AG09319 (cell line): ENCODE results near the gene ISL2.

Source experiments
- DNase-seq: peaks from one replicate; pipeline ENCODE4 v3.0.0-alpha.2; 2010; ENCODE audit warnings: low read depth; ENCODE audit errors: extremely low read depth
- TF ChIP-seq, protein P1 (sequence below): IDR thresholded peaks from 2 replicates; pipeline ENCODE4 v1.5.1; 2011; ENCODE audit warnings: low read depth, mild to moderate bottlenecking, inconsistent platforms, low read length, moderate library complexity

Gene ISL2

DNA sequence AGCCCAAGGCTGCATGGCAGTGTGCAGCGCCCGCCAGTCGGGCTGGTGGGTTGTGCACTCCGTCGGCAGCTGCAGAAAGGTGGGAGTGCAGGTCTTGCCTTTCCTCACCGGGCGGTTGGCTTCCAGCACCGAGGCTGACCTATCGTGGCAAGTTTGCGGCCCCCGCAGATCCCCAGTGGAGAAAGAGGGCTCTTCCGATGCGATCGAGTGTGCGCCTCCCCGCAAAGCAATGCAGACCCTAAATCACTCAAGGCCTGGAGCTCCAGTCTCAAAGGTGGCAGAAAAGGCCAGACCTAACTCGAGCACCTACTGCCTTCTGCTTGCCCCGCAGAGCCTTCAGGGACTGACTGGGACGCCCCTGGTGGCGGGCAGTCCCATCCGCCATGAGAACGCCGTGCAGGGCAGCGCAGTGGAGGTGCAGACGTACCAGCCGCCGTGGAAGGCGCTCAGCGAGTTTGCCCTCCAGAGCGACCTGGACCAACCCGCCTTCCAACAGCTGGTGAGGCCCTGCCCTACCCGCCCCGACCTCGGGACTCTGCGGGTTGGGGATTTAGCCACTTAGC, 4.3 kb downstream of the ISL2 start:
- TF ChIP-seq, protein P1, sequence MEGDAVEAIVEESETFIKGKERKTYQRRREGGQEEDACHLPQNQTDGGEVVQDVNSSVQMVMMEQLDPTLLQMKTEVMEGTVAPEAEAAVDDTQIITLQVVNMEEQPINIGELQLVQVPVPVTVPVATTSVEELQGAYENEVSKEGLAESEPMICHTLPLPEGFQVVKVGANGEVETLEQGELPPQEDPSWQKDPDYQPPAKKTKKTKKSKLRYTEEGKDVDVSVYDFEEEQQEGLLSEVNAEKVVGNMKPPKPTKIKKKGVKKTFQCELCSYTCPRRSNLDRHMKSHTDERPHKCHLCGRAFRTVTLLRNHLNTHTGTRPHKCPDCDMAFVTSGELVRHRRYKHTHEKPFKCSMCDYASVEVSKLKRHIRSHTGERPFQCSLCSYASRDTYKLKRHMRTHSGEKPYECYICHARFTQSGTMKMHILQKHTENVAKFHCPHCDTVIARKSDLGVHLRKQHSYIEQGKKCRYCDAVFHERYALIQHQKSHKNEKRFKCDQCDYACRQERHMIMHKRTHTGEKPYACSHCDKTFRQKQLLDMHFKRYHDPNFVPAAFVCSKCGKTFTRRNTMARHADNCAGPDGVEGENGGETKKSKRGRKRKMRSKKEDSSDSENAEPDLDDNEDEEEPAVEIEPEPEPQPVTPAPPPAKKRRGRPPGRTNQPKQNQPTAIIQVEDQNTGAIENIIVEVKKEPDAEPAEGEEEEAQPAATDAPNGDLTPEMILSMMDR: no peak; the same call in none of the 2 replicates
- DNase-seq: no peak

DNA sequence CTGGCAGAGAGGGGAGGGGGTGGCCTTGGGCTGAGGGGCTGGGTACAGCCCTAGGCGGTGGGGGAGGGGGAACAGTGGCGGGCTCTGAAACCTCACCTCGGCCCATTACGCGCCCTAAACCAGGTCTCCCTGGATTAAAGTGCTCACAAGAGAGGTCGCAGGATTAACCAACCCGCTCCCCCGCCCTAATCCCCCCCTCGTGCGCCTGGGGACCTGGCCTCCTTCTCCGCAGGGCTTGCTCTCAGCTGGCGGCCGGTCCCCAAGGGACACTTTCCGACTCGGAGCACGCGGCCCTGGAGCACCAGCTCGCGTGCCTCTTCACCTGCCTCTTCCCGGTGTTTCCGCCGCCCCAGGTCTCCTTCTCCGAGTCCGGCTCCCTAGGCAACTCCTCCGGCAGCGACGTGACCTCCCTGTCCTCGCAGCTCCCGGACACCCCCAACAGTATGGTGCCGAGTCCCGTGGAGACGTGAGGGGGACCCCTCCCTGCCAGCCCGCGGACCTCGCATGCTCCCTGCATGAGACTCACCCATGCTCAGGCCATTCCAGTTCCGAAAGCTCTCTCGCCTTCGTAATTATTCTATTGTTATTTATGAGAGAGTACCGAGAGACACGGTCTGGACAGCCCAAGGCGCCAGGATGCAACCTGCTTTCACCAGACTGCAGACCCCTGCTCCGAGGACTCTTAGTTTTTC, 4.9 kb downstream of the ISL2 start:
- no peak for DNase-seq
- TF ChIP-seq, protein P1: no peak

DNA sequence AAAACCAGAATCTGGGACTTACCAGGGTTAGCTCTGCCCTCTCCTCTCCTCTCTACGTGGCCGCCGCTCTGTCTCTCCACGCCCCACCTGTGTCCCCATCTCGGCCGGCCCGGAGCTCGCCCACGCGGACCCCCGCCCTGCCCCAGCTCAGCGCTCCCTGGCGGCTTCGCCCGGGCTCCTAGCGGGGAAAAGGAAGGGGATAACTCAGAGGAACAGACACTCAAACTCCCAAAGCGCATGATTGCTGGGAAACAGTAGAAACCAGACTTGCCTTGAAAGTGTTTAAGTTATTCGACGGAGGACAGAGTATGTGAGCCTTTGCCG, 5.4 kb downstream of the ISL2 start:
- no peak for DNase-seq
- TF ChIP-seq, protein P1: no peak

GRCh38 chr15:76342382-76343201, 6.0 kb downstream of the ISL2 start:
- TF ChIP-seq, protein P1: no peak

DNA sequence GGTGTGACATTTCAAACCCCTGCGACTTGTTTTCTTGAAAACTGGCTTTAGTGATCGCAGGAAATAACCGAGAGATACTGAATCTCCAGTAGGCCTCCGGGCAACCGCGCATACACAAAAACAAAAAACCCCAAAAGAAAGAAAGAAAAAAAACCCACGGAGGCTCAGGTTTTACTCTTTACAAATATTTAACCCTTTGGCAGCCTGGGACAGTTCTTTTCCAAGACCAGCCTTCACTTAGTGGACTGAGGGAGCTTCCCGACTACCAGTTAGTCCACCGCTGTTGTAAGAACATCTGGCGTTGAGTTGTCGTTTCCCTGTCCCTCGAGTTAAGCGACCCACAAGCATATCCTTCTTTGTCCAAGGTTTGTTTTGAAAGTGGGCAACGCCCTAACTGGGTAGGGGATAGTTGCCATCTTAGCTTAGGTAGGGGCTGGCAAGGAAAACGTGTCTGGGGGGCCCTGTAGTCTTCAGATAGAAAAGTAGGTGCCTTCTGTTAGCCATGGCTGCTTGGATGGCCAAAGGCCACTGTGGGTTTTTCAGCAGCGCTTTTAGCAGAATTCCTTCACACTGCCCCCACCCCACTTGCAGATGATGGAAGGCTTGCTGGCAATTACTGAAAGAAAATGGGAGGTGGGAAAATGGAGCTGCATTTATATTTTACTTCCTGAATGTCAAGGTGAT, 6.9 kb downstream of the ISL2 start:
- TF ChIP-seq, protein P1: no peak
- DNase-seq: no peak

More at GRCh38 chr15:76342382-76343201, 6.0 kb downstream of the ISL2 start:
- no peak for DNase-seq

DNA sequence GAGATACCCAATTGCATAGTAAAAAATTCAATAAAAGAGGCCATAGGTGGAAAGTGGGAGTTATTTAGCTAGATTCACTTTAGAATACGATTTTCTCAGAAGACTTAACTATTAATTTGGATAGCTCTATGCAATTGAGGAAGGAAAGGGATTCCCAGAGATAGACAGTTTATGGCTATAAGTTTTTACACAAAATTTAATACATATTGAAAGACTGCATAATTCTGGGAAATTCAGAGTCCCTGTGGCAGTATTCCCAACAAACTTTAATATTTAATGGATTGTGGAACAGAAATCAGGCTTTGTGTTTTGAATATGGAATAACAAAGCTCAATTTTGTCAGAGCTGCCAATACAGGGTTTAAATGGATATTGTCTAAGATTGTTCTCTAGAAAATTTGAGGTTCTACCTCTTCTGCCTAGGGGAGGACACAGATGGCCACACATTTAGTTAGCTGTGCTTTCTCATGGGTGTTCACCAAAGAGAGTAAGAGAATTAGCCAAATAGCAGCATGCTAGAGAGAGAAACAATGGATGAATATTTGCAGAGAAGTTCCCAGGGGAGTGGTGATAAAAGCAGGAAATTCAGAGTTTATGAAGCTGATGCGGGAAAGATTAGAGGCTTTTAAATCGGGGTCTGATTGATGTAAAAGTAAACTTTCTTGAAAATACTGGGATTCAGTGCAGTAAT, 8.5 kb downstream of the ISL2 start:
- DNase-seq: no peak
- TF ChIP-seq, protein P1: no peak
